ENCODE measurements around the gene KBTBD3. TPM values are rescaled to one million over a fixed set of nuclear protein-coding genes. Genes with fewer than 3 reads are reported as not detected.

KBTBD3 gene, protein sequence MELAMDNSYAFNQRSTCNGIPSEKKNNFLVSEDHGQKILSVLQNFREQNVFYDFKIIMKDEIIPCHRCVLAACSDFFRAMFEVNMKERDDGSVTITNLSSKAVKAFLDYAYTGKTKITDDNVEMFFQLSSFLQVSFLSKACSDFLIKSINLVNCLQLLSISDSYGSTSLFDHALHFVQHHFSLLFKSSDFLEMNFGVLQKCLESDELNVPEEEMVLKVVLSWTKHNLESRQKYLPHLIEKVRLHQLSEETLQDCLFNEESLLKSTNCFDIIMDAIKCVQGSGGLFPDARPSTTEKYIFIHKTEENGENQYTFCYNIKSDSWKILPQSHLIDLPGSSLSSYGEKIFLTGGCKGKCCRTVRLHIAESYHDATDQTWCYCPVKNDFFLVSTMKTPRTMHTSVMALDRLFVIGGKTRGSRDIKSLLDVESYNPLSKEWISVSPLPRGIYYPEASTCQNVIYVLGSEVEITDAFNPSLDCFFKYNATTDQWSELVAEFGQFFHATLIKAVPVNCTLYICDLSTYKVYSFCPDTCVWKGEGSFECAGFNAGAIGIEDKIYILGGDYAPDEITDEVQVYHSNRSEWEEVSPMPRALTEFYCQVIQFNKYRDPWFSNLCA
- total RNA-seq, result 2.2 and 6.5 TPM in 2 replicates

DNA sequence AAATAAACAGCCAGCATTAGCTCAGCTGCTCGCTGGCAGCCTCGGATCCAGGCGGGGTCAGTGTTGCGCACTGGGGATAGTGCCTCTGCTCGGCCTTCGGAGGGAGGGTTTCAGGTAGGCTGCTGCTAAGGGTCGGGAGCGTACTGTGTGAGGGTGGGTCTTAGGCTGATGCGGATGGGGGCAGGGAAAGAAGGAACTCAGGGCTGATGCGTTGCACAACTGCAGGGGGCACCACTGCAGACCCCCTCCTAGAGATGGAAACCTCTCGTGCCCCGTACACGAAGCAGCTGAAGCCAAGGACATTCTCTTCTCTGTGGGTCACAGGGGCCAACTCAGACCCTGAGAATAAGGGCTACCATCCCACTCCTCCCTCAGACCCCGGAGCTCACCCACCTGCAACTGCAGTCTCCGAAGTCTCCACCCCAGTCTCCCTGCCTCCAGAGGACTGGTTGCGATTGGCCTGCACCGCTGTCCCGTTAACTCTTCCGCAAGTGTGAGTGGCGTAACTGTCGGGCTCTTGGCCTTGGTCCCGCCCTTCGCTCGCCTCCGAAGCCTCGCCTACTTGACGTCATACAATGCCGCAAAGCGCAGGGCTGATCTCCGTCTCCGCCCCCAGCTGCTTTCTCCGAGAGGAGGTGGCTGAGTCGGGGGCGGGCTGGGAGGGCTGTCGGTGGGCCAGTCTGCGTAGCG lies at the start of gene KBTBD3:
Gene KBTBD3, minus strand, starts transcription at position 429 of the 690 bp plus-strand sequence. CDS start 18,250 bp downstream, outside the sequence.
- DNase-seq (ENCODE audit: extremely low read depth, low read depth, low spot score), result peak; percentile 93

- DNase-seq (ENCODE audit: extremely low read depth, low read depth, low spot score), result no peak
Observed at GRCh38 chr11:106121570-106122320, 44.6 kb upstream of the KBTBD3 start.

DNA sequence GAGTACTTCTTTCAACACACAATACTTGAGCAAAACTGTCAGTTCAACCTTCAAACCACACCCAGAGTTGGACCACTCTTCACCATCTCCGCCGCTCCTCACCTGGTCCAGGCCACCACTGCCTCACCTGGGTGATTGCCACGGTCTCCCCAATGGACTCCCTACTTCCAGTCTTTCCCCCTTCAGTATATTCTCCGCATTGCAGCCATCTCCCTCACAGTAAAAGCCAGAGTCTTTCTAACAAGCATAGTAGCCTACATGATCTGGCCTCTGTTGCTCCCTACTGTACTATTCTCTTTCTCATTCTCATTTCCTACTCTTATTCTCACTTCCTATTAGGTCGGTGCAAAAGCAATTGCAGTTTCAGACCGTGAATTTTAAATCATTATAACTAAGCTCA lies 28.8 kb upstream of the KBTBD3 start:
- DNase-seq (ENCODE audit: extremely low read depth, low read depth, low spot score), result no peak

DNA sequence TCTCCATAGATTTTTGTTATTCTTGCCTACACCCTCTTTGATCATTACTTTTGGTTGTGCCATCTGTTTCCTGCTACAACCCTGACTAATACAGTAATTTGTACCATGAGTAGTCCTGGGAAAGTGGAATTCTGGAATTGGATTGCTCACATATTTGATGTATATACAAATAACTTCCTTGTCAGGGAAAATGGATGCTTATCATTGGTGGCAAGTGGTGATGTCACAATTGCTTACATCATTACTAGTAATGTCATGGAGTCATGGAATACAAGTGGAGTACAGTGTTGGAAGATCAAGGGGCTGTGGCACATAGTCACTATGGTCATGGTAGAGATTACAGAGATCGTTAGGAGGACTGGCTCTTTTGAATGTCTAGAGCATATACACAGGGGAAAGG lies 24.7 kb upstream of the KBTBD3 start:
- DNase-seq (ENCODE audit: extremely low read depth, low read depth, low spot score), result no peak

DNA sequence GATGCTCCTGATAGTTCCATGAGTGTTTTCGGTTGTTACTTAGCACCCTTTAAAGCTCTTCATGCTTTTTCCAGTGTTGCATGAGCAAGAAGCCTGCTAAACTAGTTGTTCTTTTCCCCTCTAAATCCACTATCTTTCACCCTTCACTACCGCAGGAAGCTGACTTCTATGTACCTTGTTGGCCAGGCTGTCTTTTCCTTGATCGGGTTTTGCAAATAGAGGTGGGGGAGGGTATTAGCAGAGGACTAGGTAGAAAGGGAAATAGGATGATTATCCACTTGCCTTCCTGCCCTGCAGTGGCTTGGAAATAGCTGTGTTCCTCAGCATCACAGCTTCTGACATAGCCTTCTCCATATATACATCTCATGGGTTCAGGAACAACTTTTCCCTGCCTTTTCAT lies 24.2 kb upstream of the KBTBD3 start:
- no peak for DNase-seq (ENCODE audit: extremely low read depth, low read depth, low spot score)

DNA sequence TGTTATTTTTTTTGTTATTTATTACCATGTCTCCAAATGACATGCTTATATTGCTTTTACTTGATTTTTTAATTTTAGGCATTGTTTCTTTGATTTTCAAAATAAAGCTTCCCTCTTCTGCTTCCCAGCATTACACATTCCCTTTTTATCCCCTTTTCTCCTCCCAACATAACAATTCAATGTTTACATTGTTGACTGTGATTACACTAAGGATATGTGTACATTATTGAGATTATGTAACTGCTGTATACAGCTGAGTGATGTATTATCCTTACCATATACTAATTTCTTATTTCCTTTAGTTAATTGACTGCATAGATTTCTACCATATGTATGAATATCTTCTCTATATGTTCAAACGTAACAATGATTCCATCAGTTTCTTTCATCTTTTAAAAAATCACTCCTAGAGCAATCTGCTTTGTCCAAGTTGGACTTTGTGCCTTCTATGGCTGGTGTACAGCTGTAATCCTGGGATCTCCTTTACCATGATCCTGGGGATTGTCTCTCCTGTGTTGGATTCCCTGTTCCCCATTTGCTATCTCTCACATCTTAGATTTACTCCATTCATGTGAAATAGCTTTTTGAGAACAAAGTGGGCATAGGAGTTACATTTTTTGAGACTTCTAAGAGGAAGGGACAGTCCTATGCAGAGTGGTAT lies 21.9 kb upstream of the KBTBD3 start:
- DNase-seq (ENCODE audit: extremely low read depth, low read depth, low spot score), result no peak

DNA sequence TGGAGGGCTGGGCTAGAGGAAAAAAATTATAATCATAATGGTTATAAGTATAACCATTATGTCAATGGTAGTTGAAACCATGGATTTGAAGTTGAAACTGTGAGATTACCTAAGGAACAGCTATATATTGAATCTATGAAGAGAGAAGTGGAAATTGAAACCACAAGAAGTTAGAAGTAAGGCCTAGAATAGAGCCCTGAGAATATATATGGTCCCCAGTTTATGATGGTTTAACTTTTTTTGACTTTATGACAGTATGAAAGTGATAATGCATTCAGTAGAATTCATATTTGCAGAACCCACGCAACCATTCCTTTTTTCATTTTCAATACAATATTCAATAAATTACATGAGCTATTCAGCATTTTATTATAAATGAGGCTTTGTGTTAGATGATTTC lies 15.3 kb upstream of the KBTBD3 start:
- DNase-seq (ENCODE audit: extremely low read depth, low read depth, low spot score), result no peak

DNA sequence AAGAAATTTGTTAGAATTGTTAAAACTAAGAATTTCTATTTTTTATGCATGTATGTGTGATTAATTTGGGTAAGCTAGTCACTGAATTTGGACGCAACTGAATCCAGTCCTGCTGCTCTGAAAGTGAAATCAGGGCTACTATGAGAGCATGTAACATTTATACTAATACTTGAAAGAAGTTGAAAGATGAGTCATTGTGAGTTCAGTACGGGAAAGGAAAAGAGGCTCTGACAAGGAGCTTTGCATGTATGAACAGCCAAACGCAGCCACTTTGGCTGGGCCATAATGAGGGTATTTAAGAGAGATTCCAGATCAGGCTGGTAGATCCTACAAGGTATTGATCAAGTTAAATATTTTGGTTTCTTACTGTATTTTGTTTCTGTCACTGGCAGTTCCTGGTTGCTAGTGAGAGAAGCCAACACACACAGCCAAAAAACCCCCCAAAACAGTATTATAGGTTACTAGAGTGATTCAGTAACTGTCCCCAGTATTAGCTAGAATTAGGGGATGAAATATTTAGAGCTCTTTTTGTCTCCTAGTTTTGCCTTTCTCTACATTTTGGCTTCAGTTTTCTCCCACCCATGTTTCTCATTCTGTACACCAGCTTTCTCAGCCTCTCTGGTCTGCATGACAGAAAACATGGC lies 14.5 kb upstream of the KBTBD3 start:
- peak; percentile 51 for DNase-seq (ENCODE audit: extremely low read depth, low read depth, low spot score)

GRCh38 chr11:106088896-106089295 lies 11.7 kb upstream of the KBTBD3 start:
- no peak for DNase-seq (ENCODE audit: extremely low read depth, low read depth, low spot score)

GRCh38 chr11:106087815-106088435 lies 10.8 kb upstream of the KBTBD3 start:
- peak; percentile 48 for DNase-seq (ENCODE audit: extremely low read depth, low read depth, low spot score)

DNA sequence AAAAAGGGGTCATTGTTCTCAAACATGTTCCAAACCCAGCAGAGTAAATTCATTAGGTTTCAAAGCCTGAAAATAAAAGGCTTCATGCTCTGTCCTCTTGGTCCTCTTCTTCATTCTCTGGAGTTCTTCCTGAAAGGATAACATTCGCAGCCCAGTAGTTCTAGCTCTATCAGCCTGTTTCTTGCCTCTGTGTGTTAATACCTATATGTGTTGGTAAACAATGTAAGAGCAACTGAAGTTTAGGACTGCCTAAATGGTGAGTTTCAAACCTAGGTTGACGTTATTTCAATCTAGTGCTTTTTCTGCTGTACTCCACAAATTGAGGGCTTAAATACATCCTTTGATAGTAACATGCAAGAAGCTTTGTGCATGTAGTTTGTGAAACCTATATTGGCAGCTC lies 9.7 kb upstream of the KBTBD3 start:
- DNase-seq (ENCODE audit: extremely low read depth, low read depth, low spot score), result no peak

- DNase-seq (ENCODE audit: extremely low read depth, low read depth, low spot score), result no peak
Observed at GRCh38 chr11:106086135-106086534, 9.0 kb upstream of the KBTBD3 start.

- no peak for DNase-seq (ENCODE audit: extremely low read depth, low read depth, low spot score)
Observed at GRCh38 chr11:106082096-106082495, 4.9 kb upstream of the KBTBD3 start.

- DNase-seq (ENCODE audit: extremely low read depth, low read depth, low spot score), result no peak
Observed at GRCh38 chr11:106077609-106078455, 685 bp upstream of the KBTBD3 start, which contains the start of gene AASDHPPT. AASDHPPT (plus strand) TSS chr11:106077662; CDS start chr11:106077711, 49 bp downstream.

GRCh38 chr11:106076171-106076918 lies 802 bp downstream of the KBTBD3 start:
- DNase-seq (ENCODE audit: extremely low read depth, low read depth, low spot score), result no peak

- DNase-seq (ENCODE audit: extremely low read depth, low read depth, low spot score), result no peak
Observed at GRCh38 chr11:106072804-106073203, 4.3 kb downstream of the KBTBD3 start.

- DNase-seq (ENCODE audit: extremely low read depth, low read depth, low spot score), result no peak
Observed at GRCh38 chr11:106070606-106071005, 6.5 kb downstream of the KBTBD3 start.

GRCh38 chr11:106063009-106063408 lies 14.1 kb downstream of the KBTBD3 start:
- DNase-seq (ENCODE audit: extremely low read depth, low read depth, low spot score), result no peak
